ENCODE results near the gene SERPINB3.

DNA sequence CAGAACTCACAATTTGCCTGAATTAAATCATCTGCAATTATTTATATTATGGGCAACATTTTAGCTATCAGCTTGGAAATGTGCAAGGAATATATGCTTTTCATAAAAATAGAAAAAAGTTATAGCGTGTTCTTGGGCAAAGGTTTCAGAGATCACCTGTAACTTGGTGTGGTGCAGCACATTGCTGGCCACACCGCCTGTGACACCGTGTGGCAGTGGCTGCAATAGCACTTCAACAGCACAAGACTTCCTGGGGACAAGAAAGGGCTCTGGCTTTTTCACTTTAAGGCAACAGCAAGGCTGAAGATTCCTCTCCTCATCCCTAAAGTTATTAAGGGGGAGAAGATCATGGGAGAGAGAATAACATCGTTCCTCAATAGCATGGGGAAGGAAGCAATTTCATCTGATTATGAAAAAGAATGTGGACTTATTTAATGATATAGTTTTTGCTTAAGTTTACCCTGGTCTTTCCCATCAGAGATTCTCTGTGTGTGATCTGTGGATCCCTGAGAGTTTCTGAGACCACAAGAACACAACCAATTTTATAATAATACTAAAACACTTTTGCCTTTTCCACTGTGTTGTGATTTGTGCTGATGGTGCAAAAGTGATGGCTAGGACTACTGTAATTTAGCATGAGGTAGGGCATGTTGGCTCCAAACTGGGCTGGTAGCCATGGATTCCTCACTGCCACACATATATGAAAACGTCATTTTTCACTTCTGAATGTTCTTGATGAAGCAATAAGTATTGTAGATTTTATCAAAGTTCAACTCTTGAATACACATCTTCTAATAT lies 15.0 kb upstream of the SERPINB3 start:
- TF ChIP-seq, protein P1, sequence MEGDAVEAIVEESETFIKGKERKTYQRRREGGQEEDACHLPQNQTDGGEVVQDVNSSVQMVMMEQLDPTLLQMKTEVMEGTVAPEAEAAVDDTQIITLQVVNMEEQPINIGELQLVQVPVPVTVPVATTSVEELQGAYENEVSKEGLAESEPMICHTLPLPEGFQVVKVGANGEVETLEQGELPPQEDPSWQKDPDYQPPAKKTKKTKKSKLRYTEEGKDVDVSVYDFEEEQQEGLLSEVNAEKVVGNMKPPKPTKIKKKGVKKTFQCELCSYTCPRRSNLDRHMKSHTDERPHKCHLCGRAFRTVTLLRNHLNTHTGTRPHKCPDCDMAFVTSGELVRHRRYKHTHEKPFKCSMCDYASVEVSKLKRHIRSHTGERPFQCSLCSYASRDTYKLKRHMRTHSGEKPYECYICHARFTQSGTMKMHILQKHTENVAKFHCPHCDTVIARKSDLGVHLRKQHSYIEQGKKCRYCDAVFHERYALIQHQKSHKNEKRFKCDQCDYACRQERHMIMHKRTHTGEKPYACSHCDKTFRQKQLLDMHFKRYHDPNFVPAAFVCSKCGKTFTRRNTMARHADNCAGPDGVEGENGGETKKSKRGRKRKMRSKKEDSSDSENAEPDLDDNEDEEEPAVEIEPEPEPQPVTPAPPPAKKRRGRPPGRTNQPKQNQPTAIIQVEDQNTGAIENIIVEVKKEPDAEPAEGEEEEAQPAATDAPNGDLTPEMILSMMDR (IDR thresholded peaks at IDR 0.05) = peak in 1 of 2 donors; percentile 28
- TF ChIP-seq POLR2AphosphoS5 (IDR thresholded peaks at IDR 0.05) = no peak

Data from suprapubic skin (tissue), 3 donors.